HG03354 (cell line): ENCODE data around the gene OVCA2.
A peak's percentile ranks its signal among the peaks of the same experiment; 100 is the strongest.

Experiments
- ATAC-seq: cut with Tn5 transposase; IDR thresholded peaks from one replicate; pipeline ENCODE4 v1.9.1; 2021; ENCODE audit warnings: mild to moderate bottlenecking; ENCODE audit not compliant: unreplicated experiment, poor library complexity, severe bottlenecking

The OVCA2 gene

GRCh38 chr17:2041561-2042389 is at the start of gene OVCA2:
TSS of gene OVCA2 (plus strand) at chr17:2042022. CDS start at chr17:2042048, 26 bp downstream.
- ATAC-seq, result peak; percentile 94

DNA sequence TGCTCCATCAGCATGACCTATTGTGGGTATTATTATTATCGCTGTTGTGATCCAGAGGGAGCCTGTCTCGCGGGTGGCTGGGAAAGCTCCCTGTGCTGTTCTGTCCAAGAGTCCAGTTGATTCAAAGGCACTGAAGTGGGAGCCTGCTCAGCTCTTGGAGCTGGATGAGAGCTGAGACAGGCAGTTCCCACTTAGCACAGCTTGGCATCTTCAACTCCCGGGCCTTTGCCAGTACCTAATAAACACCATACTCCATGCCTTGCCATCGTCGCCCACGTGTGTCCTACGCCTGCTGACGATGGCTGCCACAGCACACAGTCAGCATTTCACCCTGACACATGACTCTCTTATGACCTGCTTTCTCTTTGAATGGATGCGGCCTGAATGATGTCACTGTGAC is 49.3 kb upstream of the OVCA2 start:
- ATAC-seq, result no peak

DNA sequence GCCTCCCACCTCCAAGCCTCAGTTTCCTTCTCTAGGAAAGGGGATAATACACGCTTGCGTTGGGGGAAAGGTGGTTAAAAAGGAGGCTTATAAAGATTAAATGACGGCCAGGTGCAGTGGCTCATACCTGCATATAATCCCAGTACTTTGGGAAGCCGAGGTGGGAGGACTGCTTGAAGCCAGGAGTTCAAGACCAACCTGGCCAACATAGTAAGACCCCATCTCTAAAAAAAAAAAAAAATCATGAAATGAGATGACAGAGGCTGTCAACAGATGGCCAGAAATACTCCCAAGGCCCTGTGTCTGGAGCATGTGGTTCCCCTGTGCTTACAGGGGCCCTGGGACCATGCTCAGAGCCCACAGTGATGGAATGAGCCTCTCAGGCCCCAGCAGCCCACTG is 47.1 kb upstream of the OVCA2 start:
- no peak for ATAC-seq

DNA sequence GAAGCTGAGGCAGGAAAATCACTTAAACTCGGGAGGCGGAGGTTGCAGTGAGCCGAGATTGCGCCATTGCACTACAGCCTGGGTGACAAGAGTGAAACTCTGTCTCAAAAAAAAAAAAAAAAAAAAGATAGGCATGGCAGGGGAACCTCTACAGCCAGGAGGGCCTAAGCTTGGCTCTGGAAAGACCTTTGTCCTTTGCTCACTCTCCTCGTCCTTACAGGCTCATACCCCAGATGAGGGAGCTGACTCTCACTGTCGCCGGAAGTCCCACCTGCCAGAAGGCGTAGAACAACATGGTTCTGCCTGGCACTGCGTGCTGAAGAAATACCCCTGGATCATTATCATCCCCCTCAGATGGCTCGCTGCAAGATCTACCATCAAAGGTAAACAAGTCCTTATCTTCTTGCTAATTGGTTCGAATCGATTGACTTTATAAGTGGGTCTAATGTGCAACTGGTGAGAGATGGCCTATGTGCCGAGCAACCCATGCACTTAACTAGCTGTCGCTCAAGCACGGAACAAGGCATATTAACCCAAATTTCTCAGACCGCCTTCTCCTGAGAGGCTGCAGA is 46.4 kb upstream of the OVCA2 start:
- ATAC-seq, result no peak

DNA sequence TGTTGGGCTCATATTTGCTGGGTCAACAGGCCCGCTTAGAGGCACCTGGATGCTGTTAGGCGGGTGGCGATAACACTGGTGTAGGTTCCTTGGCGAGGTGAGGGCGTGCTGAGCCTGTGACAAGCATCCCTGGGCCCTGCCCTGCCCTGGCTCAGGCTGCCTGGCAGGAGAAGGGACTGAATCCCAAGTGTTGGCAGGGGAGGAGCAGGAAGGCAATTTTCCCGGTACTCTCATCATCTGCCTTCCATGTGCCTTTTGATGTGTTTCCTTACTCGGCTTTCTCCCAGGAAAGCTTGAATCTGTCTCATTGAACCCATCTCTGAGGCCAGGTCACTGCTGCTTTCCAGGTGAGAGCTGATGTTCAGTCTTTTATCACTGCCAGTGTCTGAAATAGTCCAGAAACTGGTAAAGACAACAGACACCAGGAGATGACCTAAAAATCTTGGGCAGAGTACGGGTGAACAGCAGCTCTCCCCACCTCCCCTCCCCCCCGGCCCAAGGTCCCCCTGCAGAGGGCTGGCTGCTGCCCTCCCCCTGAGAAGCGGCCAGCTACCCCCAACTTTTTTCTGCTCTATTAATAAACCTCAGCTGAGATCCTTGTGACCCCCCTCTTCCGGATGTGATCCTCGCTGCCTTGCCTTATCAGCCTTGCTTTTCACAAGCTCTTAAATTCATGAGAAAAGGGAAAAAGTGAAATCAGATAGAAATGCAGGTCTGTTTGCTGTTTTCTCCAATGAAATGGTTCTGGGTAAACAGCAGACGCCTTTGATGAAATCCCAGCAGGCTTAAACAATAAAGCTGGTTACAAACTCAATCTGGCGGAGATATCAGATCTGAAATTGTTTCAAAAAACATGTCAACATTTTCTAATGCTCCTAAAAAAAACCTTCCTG is 45.7 kb upstream of the OVCA2 start:
- no peak for ATAC-seq

GRCh38 chr17:1996800-1997288 is 45.0 kb upstream of the OVCA2 start:
- no peak for ATAC-seq

DNA sequence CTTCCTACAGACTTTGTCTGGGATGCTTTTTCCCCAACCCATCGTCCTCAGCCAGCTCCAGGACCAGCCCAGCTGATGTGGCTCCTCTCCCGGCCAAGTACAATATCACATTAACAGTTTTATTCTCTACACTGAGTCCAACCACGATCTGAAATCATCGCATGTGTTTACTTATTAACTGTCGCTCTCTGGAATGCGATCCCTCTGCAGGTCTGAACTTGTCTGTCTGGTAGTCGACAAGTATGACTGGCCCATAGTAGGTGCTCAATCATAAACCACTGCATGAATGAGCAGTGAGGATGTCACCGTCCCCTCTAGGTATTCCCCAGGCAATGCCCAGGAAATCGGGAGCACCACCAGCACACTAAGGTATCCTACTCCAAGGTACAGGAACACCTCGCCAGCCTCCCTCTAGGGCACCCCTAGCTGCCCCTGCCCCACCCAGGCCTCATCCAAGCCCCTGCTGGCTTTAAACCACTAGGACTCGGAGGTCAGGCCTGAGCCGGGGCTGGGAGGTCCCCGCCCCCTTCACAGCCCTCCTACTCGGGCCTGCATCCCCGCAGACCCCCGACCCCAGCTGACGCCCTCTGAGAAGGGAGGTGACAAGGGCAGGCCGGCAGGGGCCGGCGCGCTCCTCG is 44.4 kb upstream of the OVCA2 start:
- ATAC-seq, result no peak

- ATAC-seq, result no peak
Measured at GRCh38 chr17:1997927-1998742, 43.7 kb upstream of the OVCA2 start.

- ATAC-seq, result no peak
Measured at GRCh38 chr17:1999557-2000251, 42.1 kb upstream of the OVCA2 start.

- ATAC-seq, result no peak
Measured at GRCh38 chr17:2002767-2003329, 39.0 kb upstream of the OVCA2 start.

GRCh38 chr17:2003525-2003924 is 38.3 kb upstream of the OVCA2 start:
- no peak for ATAC-seq

- ATAC-seq, result no peak
Measured at GRCh38 chr17:2004435-2004952, 37.3 kb upstream of the OVCA2 start.

GRCh38 chr17:2008332-2009126 is 33.3 kb upstream of the OVCA2 start:
- ATAC-seq, result no peak

GRCh38 chr17:2009737-2010136 is 32.1 kb upstream of the OVCA2 start:
- no peak for ATAC-seq

GRCh38 chr17:2011411-2012371 is 30.1 kb upstream of the OVCA2 start:
- ATAC-seq, result no peak

GRCh38 chr17:2012499-2012898 is 29.3 kb upstream of the OVCA2 start:
- ATAC-seq, result no peak
